HFFc6 (cell line): Measurements from ENCODE around the gene TMEM61. TPM values are rescaled to one million over a fixed set of nuclear protein-coding genes. Genes with fewer than 3 reads are reported as not detected.

ENCODE experiments used
- DNase-seq: peaks from one replicate; pipeline ENCODE4 v3.0.0-alpha.2; 2018
- H3K27ac Mint-ChIP-seq: 2 replicates; pipeline ENCODE4 v1.8.0; 2020; ENCODE audit warnings: mild to moderate bottlenecking, mixed read lengths
- H3K27me3 Mint-ChIP-seq: 2 replicates; pipeline ENCODE4 v1.8.0; 2021; ENCODE audit warnings: mild to moderate bottlenecking, moderate library complexity, mixed read lengths; ENCODE audit not compliant: insufficient read depth
- H3K36me3 Mint-ChIP-seq: 2 replicates; pipeline ENCODE4 v1.8.0; 2021; ENCODE audit warnings: low read depth, mixed read lengths
- H3K4me1 Mint-ChIP-seq: 2 replicates; pipeline ENCODE4 v1.8.0; 2020; ENCODE audit warnings: low read depth, mixed read lengths
- H3K4me3 Mint-ChIP-seq: 2 replicates; pipeline ENCODE4 v1.8.0; 2020; ENCODE audit warnings: mild to moderate bottlenecking, moderate library complexity, mixed read lengths
- H3K9me3 Mint-ChIP-seq: 2 replicates; pipeline ENCODE4 v1.8.0; 2020; ENCODE audit warnings: mild to moderate bottlenecking, mixed read lengths
- CTCF ChIP-seq: fragments of 200-600 bp; sonication (generic); IDR thresholded peaks from 2 replicates; pipeline ENCODE4 v1.5.0; 2021; ENCODE audit warnings: antibody characterized with exemption, mild to moderate bottlenecking
- total RNA-seq, 6 experiments: library from RNA; stranded (reverse); fragmentation: NEBNext Ultra II Directional; extraction: Animal tissue kit (Norgen Biotek cat#: 25700); gene quantifications; 2 replicates in 1 of 6; 3 replicates in 5 of 6; pipeline ENCODE4 v1.2.3, GENCODE V29; 2021

The TMEM61 gene
- total RNA-seq, 6 experiments from 2014 or later: not detected

GRCh38 chr1:54949053-54949452 lies 31.4 kb upstream of the TMEM61 start:
- TF ChIP-seq CTCF: no peak
- DNase-seq: no peak
- Mint-ChIP-seq H3K27ac (no peak overlapping the region), H3K9me3 (no peaks in the 10 kb centered on the region), H3K4me3 (no peak overlapping the region), H3K27me3 (peaks cover 4% of the 10 kb centered on the region), H3K4me1 (peaks cover 41% of the 10 kb centered on the region), H3K36me3 (no peaks in the 10 kb centered on the region)

GRCh38 chr1:54950006-54950368 lies 30.4 kb upstream of the TMEM61 start:
- peaks cover 4% of the 10 kb centered on the region for H3K27me3 Mint-ChIP-seq
- TF ChIP-seq CTCF: no peak
- H3K36me3 Mint-ChIP-seq: no peaks in the 10 kb centered on the region
- H3K27ac Mint-ChIP-seq: peak overlapping the region; percentile 74
- peaks cover 47% of the 10 kb centered on the region for H3K4me1 Mint-ChIP-seq
- H3K9me3 Mint-ChIP-seq: no peaks in the 10 kb centered on the region
- DNase-seq: peak; percentile 13
- peak overlapping the region; percentile 22; the same call in 1 of the 2 replicates for H3K4me3 Mint-ChIP-seq

- DNase-seq: peak; percentile 82
- Mint-ChIP-seq H3K4me3 (peak overlapping the region; percentile 22), H3K27me3 (peaks cover 4% of the 10 kb centered on the region), H3K4me1 (peaks cover 47% of the 10 kb centered on the region), H3K27ac (peak overlapping the region; percentile 74), H3K9me3 (no peaks in the 10 kb centered on the region), H3K36me3 (peaks cover under 1% of the 10 kb centered on the region; the same call in 1 of the 2 replicates)
- TF ChIP-seq CTCF: peak; percentile 92
Measured at GRCh38 chr1:54950369-54951163, 29.9 kb upstream of the TMEM61 start.

DNA sequence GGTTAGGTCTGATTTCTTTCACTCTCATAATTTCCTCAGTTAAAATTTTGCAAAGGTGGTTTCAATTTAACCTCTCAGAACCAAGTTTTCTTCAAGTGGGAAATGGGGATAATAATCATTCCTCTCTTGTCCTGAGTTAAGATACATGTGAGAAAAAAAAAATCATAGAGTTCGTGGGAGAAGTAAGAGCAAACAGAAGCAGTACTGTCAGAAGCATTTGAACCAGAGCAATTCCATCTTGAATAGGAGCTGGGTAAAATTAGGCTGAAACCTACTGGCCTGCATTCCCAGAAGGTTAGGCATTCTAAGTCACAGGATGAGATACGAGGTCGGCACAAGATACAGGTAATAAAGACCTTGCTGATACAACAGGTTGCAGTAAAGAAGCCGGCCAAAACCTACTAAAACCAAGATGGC lies 28.6 kb upstream of the TMEM61 start:
- no peak for DNase-seq

DNA sequence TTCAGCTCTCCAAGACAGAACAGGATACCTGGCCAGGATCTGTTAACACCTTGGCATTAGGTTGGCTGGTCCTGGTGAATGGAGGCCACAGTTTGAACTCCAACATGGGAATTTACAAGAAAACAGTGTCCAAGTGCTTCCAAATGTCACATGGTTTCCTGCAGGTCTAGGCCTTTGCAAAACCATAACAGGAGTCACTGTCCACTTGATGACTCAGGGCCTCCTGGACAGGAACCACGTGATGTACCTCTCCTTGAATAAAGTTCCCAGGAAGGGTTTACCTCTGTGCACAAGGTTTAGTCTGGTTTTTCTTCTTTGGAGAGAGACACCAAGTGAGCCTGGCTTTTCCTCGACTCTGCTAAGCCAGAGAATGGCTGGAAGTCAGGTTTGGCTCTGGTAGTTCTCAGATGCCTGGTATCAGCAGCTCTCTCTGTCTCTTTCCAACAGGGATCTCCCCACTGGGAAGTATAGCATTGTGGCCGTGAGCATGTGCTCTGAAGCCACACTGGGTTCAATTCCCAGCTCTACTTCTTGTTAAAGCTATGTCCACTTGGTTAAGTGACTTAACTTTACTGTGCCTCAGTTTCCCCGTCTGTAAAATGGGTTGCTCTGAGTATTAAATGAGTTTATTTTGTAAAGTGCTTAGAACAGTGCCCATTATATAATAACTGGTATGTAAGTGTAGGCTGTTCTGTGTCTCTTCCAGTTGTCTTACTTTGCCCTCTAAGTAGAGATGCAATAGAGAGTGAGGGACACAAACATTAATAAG lies 27.3 kb upstream of the TMEM61 start:
- Mint-ChIP-seq H3K36me3 (peaks cover 23% of the 10 kb centered on the region), H3K27ac (no peak overlapping the region), H3K4me1 (peaks cover 52% of the 10 kb centered on the region), H3K9me3 (peaks cover 13% of the 10 kb centered on the region), H3K4me3 (no peak overlapping the region), H3K27me3 (no peaks in the 10 kb centered on the region; the same call in none of the 2 replicates)
- DNase-seq: peak; percentile 21
- no peak for TF ChIP-seq CTCF

More for the DNA sequence above, 28.6 kb upstream of the TMEM61 start:
- no peak overlapping the region for H3K27ac Mint-ChIP-seq
- peaks cover 4% of the 10 kb centered on the region; the same call in 1 of the 2 replicates for H3K9me3 Mint-ChIP-seq
- peaks cover 11% of the 10 kb centered on the region for H3K36me3 Mint-ChIP-seq
- no peak overlapping the region for H3K4me3 Mint-ChIP-seq
- peaks cover 1% of the 10 kb centered on the region for H3K27me3 Mint-ChIP-seq
- peaks cover 52% of the 10 kb centered on the region for H3K4me1 Mint-ChIP-seq
- no peak for TF ChIP-seq CTCF
